NOMO-1 (cell line): Measurements from ENCODE around the gene RUNX1.

Experiments used
- DNase-seq, 2 experiments: peaks; one replicate each; lab custom pipeline; 2025; ENCODE audit not compliant: unreplicated experiment in 2 of 2; lab: John Stamatoyannopoulos, UW

Gene RUNX1

DNA sequence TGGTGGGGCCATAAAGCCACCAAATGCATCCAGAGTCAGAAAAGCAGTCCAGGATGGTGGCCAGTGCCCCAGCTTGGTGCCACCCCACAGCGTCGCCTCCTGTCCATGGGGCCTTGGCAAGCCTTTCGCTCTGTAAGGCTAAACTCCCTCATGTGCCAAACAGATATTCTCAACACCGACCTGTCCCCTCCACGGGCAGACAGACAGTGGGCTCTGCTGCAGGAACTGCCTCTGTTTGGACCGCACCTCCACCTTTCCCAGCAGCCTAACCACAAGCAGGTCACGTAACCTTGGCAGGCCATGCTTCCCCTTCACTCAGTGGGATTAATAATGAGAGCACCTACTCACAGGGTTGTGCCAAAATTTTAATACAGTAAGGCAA, 11.7 kb downstream of the RUNX1 start:
- DNase-seq = no peak

GRCh38 chr21:35036465-35037383, 12.4 kb downstream of the RUNX1 start:
- DNase-seq = no peak

GRCh38 chr21:35035581-35035980, 13.5 kb downstream of the RUNX1 start:
- DNase-seq = no peak

DNA sequence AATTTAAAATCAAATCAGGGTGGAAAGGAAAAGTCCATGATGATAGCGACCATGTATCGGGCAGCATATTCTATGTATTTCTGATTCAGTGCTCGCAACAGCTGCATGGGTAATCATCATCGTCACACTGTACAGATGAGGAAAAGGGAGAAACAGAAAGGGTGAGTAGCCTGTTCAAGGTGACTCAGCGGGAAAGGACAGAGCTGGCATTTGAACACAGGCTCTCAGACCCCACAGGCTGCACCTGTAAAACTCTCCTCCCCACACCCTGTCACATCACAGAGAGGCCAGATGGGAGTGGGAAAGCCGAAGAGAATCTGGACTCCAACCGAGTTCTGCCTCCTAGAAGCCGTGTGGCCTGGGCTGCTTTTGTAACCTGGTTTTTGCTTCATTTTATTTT, 14.0 kb downstream of the RUNX1 start:
- DNase-seq = no peak

DNA sequence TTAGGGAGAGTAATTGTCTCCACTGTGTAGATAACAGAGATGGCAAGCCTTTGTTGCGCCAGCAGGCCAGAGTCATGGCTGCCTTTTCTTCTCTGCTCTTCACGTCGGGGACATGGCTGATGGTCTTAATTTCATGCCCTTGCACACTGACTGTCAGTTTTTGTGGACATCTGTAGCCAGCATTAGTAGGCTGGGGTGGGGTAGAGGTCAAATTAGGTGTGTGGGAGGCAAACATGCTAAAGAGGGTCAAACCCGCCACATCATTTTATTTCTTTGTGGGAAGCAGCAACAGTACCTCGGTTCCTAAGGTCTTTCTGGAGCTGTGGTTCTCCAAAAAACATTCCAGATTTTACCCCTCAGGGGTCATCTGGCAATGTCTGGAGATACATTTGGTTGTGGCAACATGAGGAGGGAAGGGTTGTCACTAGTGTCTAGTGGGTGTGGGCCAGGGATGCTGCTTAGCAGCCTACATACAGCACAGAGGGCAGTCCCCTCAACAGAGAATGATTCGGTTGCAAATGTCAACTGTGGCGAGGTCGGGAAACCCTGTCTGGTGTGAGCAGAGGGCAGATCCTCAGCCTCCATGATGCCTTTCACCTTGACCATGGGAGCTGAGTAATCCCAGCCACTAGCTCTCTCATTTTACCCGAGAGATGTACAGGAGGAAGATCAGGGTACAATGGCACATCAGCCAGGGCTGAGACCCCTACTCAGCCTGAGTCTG, 14.7 kb downstream of the RUNX1 start:
- DNase-seq = no peak

- DNase-seq = no peak
Measured at GRCh38 chr21:35032474-35033263, 16.4 kb downstream of the RUNX1 start.

DNA sequence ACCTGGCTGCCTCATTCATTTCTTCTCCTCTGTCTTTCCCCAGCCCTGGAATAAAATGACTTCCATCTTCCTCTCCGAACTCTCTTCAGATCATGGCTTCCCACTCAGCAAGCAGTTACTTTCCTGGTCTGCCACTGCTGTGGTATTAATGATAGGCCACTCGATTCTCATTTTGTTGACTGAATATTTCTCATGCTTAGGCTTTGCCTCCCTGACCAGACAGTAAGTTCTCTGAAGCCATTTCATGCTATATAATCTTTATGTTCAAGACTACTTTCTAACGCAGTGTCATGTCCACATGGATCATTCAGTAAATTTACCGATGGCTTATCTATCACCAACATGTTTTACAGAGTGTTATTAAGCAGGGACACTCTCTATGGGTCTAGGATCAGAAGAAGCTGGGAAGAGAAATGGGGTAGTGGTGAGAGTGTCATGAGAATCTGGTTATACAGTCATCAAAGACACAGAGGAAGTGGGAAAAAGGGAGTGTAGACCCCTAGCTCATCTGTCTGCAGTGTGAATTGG, 20.6 kb downstream of the RUNX1 start:
- no peak for DNase-seq

GRCh38 chr21:35027563-35028450, 21.3 kb downstream of the RUNX1 start:
- peak in 1 of 2 experiments; percentile 7 for DNase-seq

DNA sequence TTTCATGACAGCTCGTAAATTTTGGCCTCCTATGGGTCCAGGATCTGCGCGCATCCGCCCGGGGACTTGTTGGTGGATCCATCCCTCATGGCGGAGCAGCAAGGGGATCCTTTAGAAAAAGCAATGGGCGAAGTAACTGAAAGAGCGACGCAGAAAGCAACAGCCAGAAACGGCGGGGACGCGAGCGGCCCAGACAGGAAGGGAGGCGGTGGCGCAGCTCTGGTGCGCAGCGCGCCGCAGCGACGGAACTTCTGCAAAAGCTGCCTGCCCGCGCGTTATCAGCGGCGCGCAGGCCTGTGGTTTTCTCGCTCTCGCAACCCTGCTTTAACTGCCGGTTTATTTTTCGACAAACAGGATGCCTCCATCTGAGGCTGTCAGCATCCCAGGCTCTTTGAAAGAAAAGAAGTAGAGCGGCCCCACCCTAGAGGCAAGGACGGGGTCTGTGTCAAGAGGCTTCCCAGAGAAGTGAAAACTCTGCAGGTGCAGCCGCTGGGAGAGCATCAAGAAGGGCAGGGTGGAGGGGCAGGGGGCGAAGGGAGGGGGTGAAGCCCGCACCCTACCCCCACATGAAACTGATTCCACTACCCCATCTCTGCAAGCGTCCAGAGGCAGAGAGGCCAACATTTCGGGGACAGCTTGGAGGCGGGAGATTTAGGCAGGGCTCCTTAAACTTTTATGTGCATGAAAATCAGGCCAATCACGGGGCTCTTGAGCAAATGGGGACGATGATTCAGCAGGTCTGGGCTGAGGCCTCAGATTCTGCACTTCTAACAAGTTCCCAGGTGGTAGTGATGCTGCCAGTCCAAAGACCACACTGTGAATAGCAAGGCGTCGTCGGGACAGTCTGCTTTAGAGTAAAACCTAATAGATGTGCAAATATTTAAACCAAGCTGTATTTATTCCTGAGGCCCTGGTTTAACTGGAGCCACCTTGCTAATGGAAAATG, 22.2 kb downstream of the RUNX1 start:
- peak; percentile 95 to 97 for DNase-seq

DNA sequence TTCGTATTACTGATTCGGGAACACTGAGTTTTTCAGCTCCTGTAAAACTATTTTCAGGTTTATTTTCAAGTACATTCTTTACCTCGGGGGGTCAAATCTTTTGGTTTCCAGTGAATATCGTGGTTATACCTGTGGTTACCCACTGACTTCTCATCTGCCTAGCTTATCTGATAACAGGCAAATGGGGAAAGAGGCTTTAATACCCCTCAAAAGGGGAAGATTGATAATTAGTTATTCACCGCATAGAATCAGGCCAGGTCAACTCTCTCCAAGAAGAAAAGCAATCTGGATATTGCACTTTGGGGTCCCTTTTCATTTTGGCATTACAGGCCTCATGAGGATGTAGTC, 23.0 kb downstream of the RUNX1 start:
- peak; percentile 17 to 63 for DNase-seq

GRCh38 chr21:35025206-35026152, 23.6 kb downstream of the RUNX1 start:
- peak in 1 of 2 experiments; percentile 71 for DNase-seq

- DNase-seq = no peak
Measured at GRCh38 chr21:35024513-35024912, 24.6 kb downstream of the RUNX1 start.

GRCh38 chr21:35024071-35024420, 25.1 kb downstream of the RUNX1 start:
- DNase-seq = no peak

DNA sequence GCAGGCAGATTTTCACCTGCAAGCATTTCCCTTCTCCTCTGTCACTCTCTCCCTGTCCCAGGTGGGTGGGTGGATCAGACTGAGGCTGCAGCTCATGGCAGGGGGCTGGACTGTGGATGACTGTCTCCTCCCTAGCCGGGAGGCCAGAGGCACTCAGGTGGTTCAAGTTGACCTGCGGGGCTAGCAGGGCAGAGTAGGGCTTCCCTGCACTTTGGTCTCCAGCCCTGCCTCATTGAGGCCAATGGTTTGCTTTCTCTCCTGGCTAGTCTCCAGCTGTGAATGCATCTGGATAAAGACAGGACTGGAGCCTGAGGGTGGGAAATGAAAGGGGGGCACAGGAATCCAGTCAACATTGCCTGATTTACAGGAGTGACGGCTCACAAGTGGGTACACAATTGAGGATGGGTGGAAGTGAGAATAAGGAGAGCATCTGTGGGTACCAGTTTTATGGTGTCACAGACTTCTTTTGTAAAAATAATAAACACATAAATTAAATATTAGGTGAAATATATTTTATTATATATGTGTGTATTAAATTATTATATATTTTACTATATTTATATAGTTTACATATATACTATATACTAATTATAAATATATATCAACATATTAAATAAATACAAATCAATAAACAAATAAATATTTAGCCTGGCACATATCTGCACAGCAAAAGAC, 25.6 kb downstream of the RUNX1 start:
- DNase-seq = no peak

DNA sequence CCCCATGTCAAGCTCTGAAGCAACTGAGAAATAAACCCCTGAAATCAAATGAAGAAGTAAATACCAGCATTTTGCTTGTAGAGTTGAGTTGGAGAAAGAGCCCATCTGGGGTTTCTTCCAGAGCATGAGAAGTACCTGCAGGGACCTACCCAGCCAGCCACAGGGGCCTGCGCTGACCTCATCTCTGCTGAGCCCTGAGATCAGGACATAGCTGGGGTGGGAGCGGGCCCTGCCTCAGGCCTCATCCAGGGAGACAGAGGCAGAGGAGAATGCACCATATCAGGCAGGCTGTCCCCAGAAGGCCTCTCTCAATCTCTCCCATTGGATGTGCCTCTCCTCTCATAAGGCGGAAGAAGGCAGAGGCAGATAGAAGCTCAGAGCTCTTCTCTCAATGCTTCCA, 27.6 kb downstream of the RUNX1 start:
- no peak for DNase-seq

DNA sequence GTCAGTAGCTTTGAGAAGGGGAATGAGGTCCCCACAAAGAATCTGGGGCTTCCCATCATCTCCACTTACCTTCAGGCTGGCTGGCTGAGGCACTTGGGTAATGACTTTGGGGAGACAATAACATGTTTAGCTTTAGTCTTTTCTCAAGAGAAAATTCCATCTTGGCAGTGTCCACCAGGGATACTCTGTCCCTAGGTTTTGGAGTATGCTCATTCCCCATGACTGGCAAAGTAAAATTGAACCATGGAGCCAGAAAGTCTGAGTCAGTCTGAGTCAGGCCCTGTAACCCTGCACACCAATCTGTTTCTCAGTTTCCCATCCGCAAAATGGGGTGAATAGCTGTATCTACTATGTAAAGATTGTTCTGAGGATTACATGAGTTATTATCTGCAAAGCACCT, 28.2 kb downstream of the RUNX1 start:
- DNase-seq = no peak

DNA sequence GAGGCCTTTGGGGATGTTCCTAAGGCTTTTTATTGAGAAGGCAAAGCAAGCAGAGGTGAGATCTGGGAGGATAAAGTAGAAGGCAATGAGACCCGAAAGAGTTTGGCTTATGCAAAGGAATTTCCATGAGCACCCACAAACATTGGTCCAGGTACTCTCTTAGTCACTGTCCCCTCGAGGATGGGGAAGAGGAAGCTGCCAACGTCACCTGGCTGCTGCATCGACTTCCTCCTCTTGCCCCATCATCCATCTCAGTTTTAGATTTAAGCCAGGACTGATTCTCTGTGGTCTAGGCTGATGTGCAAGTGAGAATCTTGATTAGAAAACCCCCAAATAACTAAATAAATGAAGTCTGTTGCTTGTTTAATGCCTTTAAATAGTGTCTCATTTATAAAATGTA, 28.7 kb downstream of the RUNX1 start:
- DNase-seq = peak in 1 of 2 experiments; percentile 5
